Left lobe of liver (tissue), 2 donors: Measurements from ENCODE around the gene FUT7. TPM values are rescaled to one million over a fixed set of nuclear protein-coding genes. Genes with fewer than 3 reads are reported as not detected.

Experiments used
- ATAC-seq: fragments of 200-7000 bp; cut with Tn5 transposase; one replicate; pipeline ENCODE4 v1.9.1; 2020; ENCODE audit warnings: mild to moderate bottlenecking, moderate library complexity
- DNase-seq: peaks from one replicate; pipeline ENCODE4 v3.0.0-alpha.2; 2020; ENCODE audit warnings: low spot score
- total RNA-seq: library from RNA; stranded (reverse); gene quantifications from one replicate; pipeline ENCODE4 v1.2.1, GENCODE V29; 2021
- donor health status: DM: no; HTN: no; CAD: no; lungs with moderate emphysema.
- donor health status: DM: no; HTN: yes; CAD: no.

FUT7 gene
- total RNA-seq, 1 donor from 2014 or later: 0.08 TPM

- no peak for ATAC-seq
- no peak for DNase-seq
These were observed 18.7 kb upstream of the FUT7 start for GRCh38 chr9:137050570-137050969.

- peak; percentile 47 for ATAC-seq
- DNase-seq: no peak
These were observed 17.9 kb upstream of the FUT7 start for GRCh38 chr9:137049544-137050449.

DNA sequence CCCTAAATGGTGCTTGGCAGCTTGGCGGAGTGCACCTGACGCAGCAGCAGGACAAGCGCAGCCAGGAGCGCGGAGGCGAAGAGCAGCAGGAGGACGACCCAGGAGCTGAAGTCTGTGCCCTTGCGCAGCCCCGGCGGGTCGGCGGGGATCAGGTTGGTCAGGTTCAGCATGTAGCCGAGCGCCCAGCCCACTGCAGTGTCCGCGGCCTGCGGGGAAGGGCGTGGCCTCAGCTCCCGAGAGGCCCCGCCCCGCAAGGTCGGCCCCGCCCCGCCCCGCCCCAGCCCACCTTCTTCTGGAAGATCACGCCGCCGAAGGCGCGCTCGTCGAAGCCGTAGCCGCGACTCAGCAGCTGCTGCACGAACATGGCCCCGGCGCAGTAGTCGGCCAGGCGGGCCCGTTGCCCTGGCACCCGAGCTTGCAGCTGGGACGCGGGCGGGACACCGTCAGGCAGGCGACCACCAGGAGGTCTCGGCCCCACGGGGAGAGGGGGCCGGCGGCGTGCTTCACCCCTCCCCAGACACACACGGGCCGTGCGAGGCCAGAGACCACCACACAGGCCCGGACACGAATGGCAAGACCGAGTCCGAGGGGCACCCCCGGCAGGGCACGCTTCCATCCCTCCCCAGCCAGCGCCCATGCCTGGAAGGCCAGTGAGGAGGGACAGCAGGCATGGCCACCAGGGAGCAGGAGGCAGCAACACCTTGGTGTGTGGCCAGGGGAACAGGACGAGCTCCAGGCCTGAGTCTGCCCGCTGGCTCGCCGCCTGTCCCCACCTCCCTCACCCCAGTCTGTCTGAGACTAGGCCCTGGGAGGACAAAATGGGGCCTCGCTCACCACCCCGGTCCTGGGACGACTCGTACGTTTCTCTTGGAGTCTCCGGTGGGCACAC lies 17.0 kb upstream of the FUT7 start:
- DNase-seq (no peak), ATAC-seq (peak; percentile 70)

- peak; percentile 78 for DNase-seq
These were observed 14.3 kb upstream of the FUT7 start, which contains the start of gene NPDC1 for GRCh38 chr9:137046088-137046787. TSS of gene NPDC1 (minus strand) at chr9:137046177. CDS start at chr9:137045989, 188 bp downstream.

DNA sequence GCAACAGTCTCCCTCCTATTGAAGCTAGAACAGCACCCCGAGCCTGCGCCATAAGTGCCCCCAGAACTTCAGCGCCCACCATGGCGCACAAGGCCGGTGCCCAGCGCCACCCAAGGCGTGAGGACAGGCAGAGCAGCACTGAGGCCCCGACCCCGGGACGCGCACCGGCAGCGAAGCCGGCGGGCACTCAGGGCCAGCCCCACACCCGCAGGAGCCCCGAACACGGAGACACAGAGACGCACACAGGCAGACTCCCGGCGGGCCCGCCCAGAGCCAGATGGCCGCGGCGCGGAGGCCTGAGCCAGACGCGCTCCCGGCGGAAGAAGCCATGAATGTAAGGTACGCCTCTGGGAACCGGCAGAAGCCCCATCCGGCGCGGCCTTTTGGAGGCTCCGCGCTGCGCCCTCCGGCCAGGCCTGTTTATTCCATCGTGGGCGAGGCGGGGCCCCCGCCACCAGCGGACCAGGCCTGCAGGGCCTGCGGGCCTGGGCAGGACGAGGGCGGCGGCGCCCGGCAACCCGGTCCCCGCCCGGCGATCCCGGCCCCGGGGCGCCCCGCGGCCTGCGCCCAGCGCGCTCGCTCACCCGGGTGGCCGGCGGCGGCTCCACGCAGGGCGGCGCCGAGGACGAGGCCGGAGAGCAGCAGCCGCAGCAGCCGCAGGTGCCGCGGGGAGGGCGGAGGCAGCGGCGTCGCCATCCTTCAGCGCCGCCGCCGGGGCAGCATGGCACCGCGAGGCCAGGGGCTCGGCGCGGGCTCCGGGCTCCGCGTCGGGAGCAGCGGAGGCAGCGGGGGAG lies 13.6 kb upstream of the FUT7 start:
- no peak for ATAC-seq
- no peak for DNase-seq

More at GRCh38 chr9:137046088-137046787, 14.3 kb upstream of the FUT7 start, which contains the start of gene NPDC1:
- peak; percentile 70 for ATAC-seq

DNA sequence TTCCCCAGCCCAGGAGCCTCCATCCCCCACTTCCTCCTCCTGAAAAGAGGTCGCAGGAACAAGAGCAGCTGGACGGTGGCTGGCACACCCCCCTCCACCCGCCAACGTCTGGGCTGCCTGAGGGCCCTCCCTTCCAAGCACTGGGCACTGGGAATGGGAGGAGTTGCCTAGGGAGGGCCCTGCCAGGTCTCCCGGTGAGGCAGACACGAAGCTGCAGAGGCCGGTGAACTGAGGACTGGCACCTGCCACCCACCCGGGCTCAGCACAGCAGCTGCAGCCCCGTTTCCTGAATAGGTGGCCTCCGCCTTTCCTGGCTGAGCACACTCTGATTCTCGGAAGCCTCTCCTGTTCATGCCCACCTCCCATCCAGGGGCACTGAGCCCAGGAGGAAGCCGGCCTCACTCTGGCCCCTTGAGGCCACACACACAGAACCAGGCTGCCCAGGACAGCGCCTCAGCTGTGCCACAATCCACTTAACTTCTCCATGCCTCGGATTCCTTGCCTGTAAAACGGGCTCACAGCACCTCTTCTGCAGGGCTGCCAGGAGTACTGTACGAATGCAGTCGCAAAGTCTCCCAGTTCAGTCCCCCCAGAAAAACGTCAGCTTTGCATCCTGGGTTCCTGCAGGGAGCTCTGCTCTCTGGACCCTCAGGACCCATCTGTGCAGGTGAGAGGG lies 12.8 kb upstream of the FUT7 start:
- DNase-seq: no peak
- ATAC-seq: no peak

DNA sequence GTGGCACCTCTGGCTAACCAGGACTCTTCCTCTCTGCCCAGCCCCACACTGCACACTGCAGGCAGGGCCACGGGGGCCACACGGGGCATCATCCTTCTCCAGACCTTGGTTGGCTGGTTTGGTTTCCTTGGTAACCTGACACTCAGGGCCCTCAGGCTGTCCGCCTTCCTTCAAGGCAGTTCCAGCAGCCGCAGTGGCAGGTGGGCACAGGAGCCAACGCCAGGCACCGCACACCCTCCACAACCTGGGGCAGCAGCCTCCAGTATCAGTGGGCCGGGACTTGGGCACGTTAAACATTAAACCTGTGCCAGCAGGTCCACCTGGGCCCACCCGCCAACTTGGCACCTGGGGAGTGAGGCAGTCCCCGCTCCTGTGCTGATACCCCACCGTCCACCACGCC lies 12.1 kb upstream of the FUT7 start:
- no peak for DNase-seq

DNA sequence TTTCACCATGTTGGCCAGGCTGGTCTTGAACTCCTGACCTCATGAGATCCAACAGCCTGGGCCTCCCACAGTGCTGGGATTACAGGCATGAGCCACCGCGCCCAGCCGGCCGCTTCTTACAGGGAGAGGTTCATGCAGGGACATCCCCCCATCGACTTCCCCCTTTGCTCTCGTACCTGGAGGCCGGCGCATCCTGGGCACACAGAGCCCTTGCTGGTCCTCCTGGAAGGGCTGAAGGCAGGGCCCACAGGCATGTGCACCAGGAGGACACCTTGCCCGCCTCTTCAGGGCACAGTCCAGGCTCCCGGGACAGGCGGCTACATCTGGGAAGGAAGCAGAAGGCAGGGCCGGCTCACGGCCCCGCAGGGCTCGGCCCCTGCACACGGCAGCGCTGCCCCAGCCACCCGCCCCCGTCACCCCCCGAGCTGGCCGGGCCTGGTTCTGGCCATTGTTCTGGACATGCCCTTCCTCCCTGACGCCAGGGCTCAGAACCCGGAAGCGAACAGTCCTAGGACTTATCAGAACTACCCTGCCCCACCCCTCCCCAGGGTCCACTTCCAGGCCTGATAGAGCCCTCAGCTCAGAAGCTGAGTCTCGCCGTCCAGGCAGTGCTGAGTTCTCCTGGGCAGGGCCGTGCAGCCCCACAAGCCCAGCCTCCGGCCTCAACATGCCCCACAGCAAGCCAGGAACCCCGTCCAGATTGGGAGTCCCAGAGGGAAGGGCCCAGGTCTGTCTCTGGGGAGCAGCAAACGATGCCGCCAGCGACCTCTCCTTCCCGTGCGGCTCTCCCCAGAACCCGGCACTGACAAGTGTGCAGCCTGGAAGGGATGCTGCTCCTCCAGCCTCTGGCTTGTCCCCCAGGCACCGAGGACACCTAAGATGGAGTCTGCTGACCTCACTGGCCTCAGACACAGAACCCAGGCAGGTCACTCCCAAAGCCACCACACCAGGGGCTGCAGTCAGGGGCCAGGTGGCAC lies 11.2 kb upstream of the FUT7 start:
- ATAC-seq (peak; percentile 35), DNase-seq (no peak)

More for the DNA sequence above, 12.1 kb upstream of the FUT7 start:
- no peak for ATAC-seq

GRCh38 chr9:137041124-137041523 lies 9.2 kb upstream of the FUT7 start:
- DNase-seq: no peak
- ATAC-seq: peak; percentile 19

DNA sequence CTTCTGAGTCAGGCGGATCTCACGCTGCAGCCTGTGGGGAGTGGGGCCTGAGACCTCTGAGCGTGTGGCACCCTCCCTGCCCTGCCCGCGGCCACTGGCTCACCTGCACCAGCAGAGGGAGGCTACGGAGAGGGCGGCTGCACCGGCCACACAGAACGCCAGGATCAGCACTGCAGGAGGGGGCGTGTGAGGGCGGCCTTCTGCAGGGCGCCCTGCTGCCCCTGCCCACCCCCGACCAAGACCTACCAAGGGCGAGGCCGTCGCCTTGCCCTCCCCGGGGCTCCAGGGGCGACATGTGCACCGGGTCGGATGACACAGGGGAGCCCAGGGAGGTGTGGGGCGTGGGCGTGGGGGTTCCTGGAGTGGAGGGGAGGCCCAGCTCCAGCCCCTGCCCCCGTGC lies 8.7 kb upstream of the FUT7 start:
- DNase-seq: no peak
- no peak for ATAC-seq

DNA sequence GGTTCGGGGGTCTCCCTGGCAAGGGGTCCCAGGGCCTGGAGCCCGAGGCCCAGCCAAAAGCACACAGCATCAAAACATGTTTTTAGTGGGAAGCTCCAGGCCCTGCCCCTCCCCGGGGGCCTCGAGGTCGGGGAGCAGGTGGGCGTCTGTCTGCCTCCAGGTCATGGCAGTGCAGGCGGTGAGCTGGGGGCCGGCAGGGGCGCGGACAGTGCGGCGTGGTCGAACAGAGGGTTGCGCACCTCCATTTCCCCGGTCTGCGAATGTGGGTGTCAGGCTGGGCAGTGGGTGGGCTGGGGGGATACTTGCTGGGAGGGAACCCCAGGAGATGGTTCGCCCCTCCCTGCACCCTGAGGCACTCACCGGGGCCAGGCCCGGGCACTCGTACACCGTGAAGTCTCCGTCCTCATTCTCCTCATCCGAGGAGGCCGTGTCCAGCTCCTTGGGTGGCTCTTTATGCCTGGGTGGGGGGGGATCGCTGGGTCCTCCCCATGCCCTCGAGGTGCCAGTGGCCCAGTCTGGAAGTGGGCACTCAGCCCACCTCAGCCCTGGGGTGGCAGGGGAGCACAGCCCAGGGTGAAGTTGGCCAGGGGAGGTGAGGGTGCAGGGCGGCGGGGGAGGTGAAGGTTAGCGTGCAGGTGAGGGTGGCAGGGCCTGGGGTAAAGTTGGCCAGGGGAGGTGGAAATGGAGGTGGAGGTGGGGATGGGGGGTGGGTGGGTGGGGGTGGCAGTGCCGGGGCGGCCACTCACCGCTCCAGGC lies 7.9 kb upstream of the FUT7 start:
- DNase-seq: no peak
- no peak for ATAC-seq

- ATAC-seq: no peak
These were observed 7.0 kb upstream of the FUT7 start for GRCh38 chr9:137038916-137039315.

DNA sequence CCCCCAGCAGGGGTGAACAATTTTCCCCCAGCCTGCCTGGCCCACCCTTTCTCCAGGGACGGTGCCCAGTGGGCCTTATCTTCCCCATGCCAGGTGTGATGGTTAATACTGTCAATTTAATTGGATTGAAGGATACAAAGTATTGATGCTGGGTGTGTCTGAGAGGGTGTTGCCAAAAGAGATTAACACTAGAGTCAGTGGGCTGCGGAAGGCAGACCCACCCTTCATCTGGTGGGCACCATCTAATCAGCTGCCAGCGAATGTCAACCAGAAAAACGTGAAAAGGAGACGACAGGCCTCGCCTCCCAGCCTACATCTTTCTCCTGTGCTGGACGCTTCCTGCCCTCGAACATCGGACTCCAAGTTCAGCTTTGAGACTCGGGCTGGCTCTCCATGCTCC lies 5.6 kb upstream of the FUT7 start:
- ATAC-seq (no peak), DNase-seq (no peak)

More at GRCh38 chr9:137038916-137039315, 7.0 kb upstream of the FUT7 start:
- DNase-seq: no peak

- ATAC-seq (no peak), DNase-seq (no peak)
These were observed 5.1 kb upstream of the FUT7 start for GRCh38 chr9:137037035-137037434.

DNA sequence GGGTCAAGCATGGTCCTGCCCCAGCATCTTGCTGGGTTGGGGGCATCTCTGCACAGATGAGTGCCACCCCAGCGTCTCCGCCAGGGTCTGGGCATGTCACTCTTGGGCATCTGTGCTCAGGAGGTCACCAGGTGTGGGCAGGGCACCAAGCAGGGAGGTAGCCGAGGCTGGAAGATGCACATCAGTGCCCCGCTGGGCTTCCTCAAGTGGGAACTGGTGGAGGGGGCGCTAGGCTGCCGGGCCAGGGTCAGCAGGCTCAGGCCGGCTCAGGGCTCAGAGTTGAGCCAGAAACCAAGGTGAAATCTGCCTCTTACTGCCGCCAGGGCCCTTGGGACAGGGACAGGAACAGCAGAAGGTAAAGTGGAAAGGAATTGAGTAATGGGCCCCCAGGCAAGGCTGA lies 4.0 kb upstream of the FUT7 start:
- no peak for ATAC-seq
- DNase-seq: no peak

GRCh38 chr9:137035507-137035834 lies 3.6 kb upstream of the FUT7 start:
- no peak for DNase-seq
- ATAC-seq: no peak

DNA sequence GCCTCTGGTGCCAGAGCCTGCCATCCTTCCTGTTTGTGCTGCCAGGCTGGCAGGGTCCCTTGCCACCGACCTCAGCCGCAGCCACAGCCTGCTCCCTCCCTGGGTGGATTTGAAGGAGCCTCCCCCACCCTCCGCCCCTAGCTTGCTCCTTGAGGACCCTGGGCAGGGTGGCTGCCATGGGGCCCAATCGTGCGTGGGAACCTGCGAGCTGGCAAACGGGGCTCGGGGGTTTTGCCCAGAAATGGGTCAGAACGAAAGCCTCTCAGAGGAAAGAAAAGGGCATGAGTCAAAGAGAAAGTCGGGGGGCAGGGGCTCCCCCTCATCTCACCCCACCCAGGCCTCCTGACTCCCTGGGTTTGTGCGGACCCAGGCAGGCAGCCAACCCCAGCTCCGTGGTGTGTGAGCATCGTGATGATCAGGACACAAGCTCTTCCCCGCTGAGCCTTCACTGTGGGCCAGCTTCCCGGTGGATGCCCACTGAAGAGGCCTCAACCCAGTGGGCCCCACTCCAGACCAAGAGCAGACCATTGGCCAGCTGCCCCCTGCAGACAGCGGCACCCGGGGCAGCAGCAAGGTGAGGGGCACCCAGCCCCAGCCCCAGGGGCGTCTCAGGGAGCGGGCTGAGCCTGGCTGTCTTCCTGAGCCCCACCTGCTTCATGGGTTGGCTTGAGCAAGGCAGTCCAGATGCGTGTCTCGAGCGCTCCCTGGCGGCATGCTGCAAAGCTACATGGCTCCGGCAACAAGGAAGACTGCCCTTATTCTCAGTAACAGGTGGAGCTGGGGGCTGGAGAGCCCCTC lies 3.0 kb upstream of the FUT7 start:
- ATAC-seq (peak; percentile 89), DNase-seq (peak; percentile 79)
